Anterior cingulate cortex (tissue), 58 donors: ENCODE data around the gene MCF2L2.
"Not testable (repeated sequence)": the region's sequence is repeated elsewhere in the genome, so short reads cannot be mapped to it uniquely, and the experiment has no call there.

Source experiments
- DNase-seq, 58 donors: peaks; one replicate each; lab custom pipeline; 2025; lab: John Stamatoyannopoulos, UW

Gene MCF2L2

DNA sequence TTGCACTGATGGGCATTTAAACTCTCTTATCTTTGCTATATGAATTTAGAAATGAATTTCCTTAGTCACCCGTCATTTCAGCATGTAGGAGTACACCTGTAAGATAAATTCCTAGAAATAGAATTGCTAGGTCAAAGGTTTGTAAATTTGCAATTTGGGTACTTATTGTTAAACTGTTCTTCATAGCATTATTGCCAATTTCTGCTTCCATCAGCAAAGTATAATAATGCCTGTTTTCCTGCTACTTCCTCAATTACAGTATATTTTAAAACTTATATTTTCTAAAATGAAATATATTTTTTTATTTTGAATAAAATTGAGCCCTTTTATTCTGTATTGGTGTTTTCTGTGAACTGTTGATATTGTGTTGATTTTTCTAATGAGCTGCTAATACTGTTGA, 16.3 kb upstream of the MCF2L2 start:
- DNase-seq = no peak

DNA sequence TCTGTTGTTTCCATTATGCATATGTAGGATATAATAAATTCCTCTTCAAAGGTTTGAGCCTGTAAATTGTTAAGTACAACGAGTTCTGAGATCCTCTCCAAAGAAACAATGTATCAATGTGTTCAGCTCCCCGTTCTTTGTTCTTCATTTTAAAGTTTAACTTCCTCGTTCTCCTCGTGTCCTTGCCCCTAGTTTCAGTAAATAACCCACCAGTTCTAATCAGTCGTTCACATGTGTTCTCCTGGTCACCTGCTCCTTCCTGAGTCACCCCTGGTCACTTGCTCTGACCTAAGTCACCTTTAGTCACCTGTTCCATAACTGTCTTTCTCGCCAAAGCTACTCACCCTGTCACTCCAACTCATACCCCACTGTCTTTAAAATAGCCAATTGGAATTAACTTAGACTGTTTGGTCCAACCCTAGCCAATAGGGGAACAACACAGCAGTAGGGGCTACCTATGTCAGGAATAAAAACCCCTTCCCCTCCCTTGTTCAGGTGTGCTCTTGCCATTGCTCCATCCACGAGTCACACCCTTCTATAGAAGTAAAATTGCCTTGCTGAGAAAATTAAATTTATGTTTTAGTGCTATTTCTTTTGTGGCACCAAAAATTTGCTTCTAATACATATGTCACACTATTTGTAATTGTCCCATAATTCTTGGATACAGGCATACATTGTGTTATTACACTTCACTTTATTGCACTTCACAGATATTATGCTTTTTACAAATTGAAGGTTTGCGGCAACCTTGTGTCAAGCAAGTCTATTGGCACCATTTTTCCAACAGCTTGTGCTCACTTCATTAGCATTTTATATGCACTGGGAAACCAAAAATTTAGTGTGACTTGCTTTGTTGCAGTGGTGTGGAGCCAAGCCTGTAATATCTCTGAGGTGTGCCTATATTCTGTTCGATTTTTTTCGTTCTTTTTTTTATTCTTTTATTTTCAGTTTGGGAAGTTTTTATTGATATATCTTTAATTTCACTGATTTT, 15.3 kb upstream of the MCF2L2 start:
- no peak for DNase-seq

DNA sequence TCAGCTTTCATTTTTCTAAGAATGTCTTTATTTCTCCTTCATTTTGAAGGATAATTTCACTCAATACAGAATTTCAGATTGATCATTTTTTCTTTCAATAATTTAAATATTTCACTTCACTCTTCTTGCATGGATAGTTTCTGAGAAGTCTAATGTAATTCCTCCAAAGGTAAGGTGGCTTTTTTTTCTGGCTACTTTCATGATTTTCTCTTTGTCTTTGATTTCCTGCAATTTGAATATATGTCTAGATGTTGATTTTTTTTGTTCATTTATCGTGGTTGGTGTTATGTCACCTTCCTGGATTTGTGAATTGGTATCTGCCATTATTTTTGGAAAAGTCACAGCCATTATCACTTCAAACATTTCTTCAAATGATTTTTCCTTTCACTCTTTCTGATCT, 14.6 kb upstream of the MCF2L2 start:
- DNase-seq = no peak

DNA sequence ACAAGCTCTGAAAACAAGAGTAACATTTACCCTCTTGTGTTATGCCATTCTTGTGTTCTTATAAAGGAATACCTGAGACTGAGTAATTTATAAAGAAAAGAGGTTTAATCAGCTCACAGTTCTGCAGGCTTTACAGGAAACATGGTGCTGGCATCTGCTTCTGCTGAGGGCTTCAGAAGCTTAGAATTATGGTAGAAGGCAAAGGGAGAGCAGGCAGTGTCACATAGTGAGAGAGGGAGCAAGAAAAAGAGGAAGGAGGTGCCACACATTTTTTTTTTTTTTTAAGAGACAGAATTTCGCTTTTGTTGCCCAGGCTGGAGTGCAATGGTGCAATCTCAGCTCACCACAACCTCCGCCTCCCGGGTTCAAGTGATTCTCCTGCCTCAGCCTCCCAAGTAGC, 12.1 kb upstream of the MCF2L2 start:
- DNase-seq = not testable (repeated sequence)

DNA sequence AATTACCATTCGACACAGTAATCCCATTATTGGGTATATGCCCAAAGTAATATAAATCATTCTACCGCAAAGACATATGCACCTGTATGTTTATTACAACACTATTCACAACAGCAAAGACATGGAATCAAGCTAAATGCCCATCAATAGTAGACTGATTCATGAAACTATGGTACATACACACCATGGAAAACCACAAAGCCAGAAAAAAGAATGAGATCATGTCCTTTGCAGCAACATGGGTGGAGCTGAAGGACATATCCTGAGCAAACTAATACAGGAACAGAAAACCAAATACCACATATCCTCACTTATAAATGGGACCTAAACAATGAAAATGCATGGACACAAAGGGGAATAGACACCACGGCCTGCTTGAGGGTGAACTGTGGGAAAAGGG, 11.1 kb upstream of the MCF2L2 start:
- DNase-seq = no peak

DNA sequence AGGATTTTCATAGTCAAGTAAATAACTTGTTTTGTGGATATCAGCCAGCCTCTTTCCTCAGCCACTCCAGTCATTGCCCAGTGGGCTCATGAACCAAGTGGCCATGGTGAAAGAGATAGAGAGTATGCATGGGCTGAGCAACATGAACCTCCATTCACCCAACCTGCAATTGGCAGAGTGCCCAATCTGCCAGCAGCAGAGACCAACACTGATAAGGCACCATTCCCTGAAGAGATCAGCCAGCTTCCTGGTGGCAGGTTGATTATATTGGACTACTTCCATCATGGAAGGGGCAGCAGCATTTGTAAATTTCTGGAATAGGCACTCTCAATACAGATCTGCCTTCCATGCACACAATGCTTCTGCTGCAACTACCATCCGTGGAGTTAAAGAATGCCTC, 10.3 kb upstream of the MCF2L2 start:
- DNase-seq = peak in 1 of 58 donors; percentile 11

DNA sequence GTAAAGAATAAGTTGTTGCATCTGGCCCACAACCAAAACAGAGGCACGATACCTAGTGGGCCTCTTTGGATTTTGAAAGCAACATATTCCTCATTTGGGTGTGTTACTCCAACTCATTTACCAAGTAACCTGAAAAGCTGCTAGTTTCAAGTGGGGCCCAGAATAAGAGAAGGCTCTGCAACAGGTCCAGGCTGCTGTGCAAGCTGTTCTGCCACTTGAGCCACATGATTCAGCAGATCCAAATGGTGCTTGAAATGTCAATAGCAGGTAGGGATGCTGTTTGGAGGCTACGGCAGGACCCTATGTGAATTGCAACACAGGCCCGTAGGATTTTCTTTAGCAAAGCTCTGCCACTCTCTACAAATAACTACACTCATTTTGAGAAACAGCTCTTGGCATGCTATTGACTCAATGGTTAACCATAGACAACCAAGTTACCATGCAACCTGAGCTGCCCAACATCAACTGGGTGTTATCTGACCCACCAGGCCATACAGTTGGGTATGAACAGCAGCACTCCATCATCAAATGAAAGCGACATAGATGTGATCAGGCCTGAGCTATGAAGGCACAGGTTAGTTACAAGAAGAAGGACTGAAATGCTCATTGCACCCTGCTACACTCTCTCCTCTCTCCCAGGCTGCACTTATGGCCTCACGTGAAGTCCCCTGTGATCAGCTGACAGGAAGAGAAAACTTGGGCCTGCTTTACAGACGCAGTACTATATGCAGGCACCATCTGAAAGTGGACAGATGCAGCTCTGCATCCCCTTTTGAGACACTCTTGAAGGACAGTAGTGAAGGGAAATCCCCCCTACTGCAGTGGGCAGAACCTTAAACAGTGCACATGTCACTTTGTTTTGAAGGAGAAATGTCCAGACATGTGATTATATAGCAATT, 9.5 kb upstream of the MCF2L2 start:
- DNase-seq = no peak

DNA sequence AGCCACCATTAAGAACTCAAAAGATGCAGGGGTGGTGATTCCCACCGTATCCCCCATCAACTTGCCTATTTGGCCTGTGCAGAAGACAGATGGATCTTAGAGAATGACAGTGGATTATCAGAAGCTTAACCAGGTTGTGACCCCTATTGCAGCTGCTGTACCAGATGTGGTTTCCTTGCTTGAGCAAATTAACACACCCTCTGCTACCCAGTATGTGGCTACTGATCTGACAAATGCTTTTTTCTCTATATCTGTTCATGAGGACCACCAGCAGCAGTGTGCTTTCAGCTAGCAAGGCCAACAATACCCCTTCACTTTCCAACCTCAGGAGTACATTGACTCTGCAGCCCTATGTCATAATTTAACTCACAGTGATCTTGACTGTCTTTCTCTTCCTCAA, 8.6 kb upstream of the MCF2L2 start:
- DNase-seq = no peak

DNA sequence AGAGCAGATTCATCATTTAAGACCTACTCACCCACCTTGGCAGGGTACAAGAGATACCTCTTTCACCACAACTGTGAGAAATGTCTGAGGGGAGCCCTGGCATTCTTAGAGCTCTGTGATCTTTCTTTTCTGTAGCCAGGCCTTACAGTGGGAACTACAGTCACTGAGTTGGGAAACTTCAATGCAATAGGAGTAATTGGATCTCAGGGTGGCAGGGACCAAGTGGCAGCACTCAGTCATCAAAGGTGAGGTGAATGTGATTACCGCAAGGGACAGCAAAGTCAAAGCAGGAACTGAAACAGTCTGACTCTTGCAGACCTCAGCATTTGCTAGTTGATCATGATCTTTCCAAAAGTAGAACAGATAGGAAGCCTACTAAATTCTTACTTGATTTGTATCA, 7.2 kb upstream of the MCF2L2 start:
- DNase-seq = no peak

DNA sequence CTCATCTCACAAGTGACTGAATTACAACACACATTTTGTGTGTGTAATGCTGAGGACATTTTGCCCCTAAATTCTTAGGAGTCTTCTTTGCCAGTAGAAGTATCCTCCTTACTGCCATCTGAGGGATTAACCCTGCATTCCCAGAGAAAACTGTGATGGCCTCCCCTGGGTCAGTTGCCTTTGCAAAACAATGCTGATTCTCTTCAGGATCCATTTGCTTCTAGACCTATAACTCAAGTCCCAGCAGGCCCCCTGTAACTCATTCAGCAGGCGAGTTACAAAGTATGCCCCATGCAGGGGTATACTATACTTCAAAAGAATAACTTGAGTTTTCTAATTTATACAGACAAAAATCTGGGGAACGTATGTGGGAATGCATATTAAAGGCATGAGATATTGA, 6.6 kb upstream of the MCF2L2 start:
- no peak for DNase-seq

DNA sequence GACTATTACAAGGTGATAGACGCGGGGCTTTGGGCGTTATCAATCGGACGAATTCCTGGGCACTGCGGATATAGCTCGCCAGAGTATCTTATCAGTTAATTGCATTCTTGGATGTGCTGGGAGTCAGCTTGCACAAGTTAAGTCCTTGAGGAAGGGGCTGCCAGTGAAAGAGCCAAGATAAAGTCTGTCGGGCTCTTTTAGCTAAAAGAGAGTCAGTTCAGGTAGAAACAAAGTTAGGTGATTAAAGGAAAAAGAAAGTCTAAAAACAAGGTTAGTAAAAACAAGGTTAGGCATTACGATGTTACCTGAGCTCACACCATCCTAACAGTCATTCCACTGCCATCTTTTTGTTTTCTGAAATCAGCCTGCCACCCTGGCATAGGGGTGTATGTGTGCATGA, 6.1 kb upstream of the MCF2L2 start:
- DNase-seq = no peak

DNA sequence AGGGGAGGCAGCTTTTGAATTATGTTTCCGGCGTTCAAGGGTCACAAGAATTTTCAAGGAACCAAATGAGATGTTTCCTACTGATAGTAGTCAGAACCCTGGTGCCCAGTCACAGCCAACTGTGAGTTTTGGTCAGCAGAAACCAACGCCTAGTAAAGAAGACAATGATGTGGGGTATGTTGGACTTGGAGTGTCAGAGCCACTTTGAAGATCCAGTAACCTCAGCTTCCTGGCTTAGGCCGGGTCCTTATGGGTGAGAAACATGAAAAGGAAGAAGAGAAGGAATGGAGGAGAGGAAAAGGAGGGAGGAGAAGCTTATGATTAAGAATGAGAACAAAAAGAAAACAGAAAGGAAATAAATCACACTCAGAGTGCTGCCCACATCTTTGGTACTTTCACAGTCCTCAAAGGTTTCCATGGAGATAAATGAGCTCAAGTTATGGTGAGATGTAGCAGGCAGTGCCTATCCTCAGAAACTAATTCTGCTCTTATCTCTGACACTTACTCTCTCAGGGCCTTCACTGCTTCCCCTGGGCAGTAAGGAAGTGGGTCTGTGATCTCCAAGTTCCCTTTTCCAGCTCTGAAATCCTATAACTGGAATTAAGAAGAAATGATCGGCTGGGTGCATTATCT, 2.0 kb upstream of the MCF2L2 start:
- no peak for DNase-seq

DNA sequence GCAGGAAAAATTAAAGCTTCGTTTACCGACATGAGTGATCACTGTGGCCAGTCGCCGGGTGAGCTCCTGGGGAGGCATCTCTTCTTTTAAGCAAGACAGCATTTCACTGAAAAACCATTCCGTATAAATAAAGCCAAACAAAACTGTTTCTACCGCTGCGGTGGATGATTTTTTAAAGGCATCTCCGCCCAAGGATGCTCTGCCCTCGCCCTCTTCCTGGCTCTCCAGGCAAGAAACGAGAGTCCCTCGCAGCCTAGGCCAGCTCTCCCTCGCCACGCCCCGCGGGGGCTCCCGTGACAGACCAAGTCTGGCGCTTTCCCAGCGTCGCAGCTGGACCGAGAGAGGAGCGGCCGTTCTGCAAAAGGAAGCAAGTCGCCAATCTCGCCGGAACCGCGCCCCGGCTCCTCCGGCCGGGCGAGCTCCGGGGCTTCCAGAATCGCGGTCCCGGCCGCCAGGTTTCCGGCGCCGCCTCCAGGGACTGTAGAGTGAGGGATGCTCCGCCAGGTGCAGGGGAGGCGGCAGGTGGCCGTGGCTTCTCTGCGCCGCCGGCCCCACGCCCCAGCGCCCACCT, 458 bp downstream of the MCF2L2 start:
- peak in 55 of 58 donors; percentile 6 to 86 (median 55) for DNase-seq

DNA sequence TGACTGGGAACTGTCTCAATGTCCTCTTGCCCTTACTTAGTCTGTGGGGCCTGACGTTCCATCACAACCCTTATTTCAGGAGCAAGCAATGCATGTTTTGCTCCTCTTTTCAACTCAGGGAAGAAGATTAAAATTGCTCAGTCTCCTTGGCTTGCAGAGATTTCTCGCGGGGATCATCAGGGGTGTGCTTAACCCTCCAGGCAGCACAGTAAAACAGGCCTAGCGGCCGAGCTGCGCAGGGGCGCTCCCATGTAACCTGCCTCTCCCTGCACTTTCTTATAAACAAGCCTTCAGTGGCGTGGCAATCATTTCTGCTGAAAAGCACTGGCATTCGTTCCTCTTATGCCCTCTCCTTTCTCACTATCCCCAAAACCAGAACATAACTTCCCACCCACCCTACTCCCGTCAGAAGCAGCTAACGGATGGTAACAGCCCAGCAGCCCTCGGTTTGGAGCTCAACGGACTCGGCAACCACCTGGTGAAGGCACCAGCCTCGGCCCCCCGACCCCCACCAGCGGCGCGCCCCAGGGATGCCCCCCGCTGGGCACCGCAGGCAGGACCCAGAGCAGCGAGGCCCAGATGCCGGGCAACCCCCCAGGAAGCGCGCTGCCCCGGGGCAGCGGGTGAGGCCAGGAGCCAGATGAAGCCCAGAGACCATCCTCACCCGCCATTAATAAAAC, 1.1 kb downstream of the MCF2L2 start:
- DNase-seq = peak in 19 of 58 donors; percentile 1 to 50 (median 19)

DNA sequence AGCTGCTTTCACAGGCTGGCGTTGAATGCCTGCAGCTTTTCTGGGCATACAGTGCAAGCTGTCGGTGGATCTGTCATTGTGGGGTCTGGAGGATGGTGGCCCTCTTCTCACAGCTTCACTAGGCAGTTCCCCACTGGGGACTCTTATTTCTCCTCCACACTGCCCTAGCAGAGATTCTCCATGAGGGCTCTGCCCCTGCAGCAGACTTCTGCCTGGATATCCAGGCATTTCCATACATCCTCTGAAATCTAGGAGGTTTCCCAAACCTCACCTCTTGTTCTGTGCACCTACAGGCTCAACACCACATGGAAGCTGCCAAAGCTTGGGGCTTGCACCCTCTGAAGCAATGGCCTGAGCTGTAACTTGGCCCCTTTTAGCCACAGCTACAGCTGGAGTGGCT, 9.6 kb downstream of the MCF2L2 start:
- not testable (repeated sequence) for DNase-seq

DNA sequence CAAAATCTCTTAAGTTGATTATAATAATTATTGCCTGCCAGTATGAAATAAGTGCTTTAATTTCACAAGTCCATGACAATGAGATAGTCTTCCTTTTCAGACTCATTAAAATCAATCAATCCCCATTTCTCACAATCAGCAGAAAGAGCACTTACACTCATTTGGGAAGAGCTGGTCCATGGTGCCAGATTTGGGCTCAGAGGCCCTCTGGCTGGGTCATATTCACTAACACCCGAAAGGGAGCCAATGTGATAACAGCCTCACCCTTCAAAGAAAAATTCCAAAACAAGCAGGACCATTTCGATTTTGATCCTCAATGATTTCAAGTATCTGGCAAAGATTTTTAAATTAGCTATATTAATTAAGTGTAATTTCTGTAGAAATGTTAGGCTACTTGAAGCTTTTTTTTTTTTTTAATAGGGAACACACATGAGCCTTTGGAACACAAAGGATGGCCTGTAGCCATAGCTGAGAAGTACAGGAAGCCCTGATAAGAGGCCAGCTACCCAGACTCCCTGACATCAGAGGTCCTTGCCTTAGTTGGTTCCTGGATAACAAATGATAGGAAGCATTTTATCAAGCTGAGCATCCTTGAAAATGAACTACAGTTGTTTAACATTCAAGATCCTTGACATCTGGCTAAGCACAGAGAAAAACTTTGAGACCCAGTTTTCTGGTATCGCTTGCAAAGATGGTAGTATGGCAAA, 17.1 kb downstream of the MCF2L2 start:
- DNase-seq = no peak

DNA sequence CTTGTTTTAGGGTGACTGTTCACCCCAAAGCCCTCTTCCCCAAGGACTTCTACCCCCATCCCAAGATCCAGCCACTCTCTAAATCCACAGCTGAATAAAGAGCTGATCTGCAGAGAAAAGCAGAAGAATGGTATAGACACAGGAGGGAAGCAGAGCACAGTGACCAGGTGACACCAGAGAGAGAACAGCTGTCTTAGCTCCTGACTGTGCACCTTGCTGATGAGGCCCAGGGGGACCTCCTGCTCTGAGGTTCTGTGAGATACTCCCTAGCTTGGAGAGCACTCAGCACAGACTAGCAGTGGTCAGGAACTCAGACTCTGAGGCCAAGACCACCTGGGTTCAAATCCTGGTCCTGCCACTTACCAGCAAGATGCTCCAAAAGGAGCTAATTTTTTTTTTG, 17.7 kb downstream of the MCF2L2 start:
- DNase-seq = no peak

DNA sequence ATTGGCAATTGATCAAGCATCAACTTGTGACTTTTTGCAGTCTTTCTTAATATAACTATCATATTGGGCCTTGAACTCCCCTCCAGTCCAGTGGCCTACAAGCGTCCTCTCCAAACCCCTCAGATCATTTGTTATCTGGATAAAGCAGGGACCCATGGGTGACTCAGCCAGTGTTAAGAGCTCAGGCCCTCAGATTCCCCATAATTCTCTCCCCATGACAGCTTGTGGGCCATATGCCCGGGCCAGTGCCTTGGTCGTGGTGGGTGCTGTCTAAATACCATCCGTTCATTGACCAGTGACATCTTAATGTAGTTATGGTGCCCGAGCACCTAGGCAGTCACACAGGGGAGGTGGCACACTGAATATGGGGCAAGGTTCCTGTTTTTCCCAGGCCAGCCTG, 18.1 kb downstream of the MCF2L2 start:
- no peak for DNase-seq

DNA sequence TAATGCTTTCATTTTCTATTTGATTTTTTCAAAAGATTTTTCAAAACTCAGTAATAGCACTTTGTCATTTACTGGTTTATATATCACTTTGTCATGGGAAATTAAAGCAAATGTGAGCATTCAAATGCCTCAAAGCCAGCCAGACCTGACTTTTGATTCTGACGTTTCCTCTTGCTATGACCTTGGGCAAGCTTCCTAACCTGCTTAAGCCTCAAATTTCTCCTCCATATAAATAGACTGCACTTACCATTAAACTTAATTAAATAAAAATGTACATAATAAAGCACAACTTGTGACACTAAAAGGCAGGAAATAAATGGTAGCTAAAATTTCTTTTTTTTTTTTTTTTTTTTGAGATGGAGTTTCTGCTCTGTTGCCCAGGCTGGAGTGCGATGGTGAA, 19.2 kb downstream of the MCF2L2 start:
- no peak for DNase-seq
